K562 (cell line): ENCODE results near the gene MEF2C. TPM values are rescaled to one million over a fixed set of nuclear protein-coding genes. Genes with fewer than 3 reads are reported as not detected.

Experiments
- ETS1 ChIP-seq: conservative IDR thresholded peaks from 2 replicates; pipeline ENCODE4 v1.6.1; 2011; ENCODE audit warnings: low read depth, mild to moderate bottlenecking, low read length; ENCODE audit not compliant: control insufficient read depth
- NFIX ChIP-seq: fragments of 250-450 bp; sonication (Bioruptor Pico); IDR thresholded peaks from 2 replicates; pipeline ENCODE4 v1.4.0; 2020; ENCODE audit warnings: low read depth, mild to moderate bottlenecking, moderate library complexity
- PBX2 ChIP-seq, 2 experiments: IDR thresholded peaks in 1 of 2; conservative IDR thresholded peaks in 1 of 2; 2 replicates each; pipeline ENCODE4 v1.6.1; 2016; ENCODE audit warnings: low read depth in 2 of 2, mild to moderate bottlenecking in 1 of 2, missing compliant biosample characterization in 1 of 2, missing genetic modification characterization in 1 of 2, moderate library complexity in 1 of 2
- POLR2G ChIP-seq: fragments of 200-400 bp; formaldehyde crosslinking; IDR thresholded peaks from 2 replicates; pipeline ENCODE4 v1.6.1; 2017; ENCODE audit warnings: low read depth, mild to moderate bottlenecking, antibody characterized with exemption, low read length, moderate library complexity
- RBM39 ChIP-seq: fragments of 200-400 bp; formaldehyde crosslinking; optimal IDR thresholded peaks from 2 replicates; pipeline ENCODE3; 2018; ENCODE audit warnings: low read depth, low read length
- TAF15 ChIP-seq: fragments of 200-400 bp; formaldehyde crosslinking; IDR thresholded peaks from 2 replicates; pipeline ENCODE4 v1.6.1; 2017; ENCODE audit warnings: mild to moderate bottlenecking, low read depth, low read length, moderate library complexity
- TCF7 ChIP-seq: sonication (generic); IDR thresholded peaks from 2 replicates; pipeline ENCODE4 v1.6.1; 2016; ENCODE audit warnings: antibody characterized with exemption, borderline replicate concordance
- ZC3H8 ChIP-seq: fragments of 450-650 bp; IDR thresholded peaks from 2 replicates; pipeline ENCODE4 v1.6.1; 2017
- ZSCAN32 ChIP-seq: fragments of 450-650 bp; formaldehyde crosslinking; IDR thresholded peaks from 2 replicates; pipeline ENCODE4 v1.4.0; 2020; ENCODE audit warnings: mild to moderate bottlenecking, moderate library complexity
- polyA plus RNA-seq, 8 experiments: library from polyadenylated mRNA; depleted of rRNA in 4 of 8; stranded (reverse) in 5 of 8; unstranded in 3 of 8; fragments of >200 nt; fragmentation: Nextera tagmentation in 2 of 8; fragmentation: Illumina TruSeq in 1 of 8; extraction: Ambion mirVana in 2 of 8; extraction: Trizol in 1 of 8; gene quantifications; 2 replicates each; pipeline versions ENCODE4 v1.2.1 to v1.2.3, GENCODE V29; 2011 to 2014; ENCODE audit warnings: inconsistent platforms in 1 of 8, missing spikeins in 1 of 8
- total RNA-seq, 7 experiments: library from RNA; depleted of rRNA in 6 of 7; stranded (reverse); fragments of >200 nt in 6 of 7; fragmentation: Illumina TruSeq in 2 of 7; extraction: Trizol in 2 of 7; gene quantifications; 2 replicates each; pipeline versions ENCODE4 v1.2.1 to v1.2.3, GENCODE V29; 2011 to 2021; ENCODE audit warnings: low replicate concordance in 1 of 7
- TF ChIP-seq, protein P1 (sequence below): IDR thresholded peaks from 2 replicates; pipeline ENCODE4 v1.6.1; 2011; ENCODE audit warnings: borderline replicate concordance, low read depth, mild to moderate bottlenecking, moderate library complexity, low read length; ENCODE audit not compliant: insufficient read depth, poor library complexity, severe bottlenecking

Gene MEF2C
- total and polyA plus RNA-seq, 9 of the 15 experiments (the other 6 are each of a cell fraction or from before 2014, with no cell fraction given), result 25.1 to 67.8 (median 58.3) TPM

DNA sequence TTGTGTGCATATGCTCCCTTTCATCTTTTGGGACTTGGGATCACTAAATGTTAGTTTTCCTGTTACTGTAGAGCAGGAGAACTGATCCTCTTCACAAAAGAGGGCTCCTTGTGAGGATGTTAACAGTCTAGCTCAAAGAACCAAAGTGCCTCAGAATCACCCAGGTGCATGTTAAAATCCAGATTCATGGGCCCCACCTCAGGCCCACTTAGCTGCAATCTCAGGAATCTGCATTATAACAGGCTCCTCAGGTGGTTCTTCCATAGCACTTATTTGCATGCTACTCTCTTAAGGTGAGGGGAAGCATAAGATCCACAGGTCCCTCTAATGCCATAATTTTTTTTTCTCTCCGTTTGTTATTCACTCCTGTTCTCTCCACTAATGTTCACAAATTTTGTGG is 14.8 kb upstream of the MEF2C start (continued):
- no peak for TF ChIP-seq POLR2G
- TF ChIP-seq ZC3H8, result no peak
- TF ChIP-seq NFIX (CRISPR knock-in tag), result no peak
- TF ChIP-seq TAF15, result no peak
- no peak for TF ChIP-seq TCF7
- TF ChIP-seq ZSCAN32 (CRISPR knock-in tag), result no peak
- TF ChIP-seq PBX2 (CRISPR knock-in tag; IDR thresholded peaks at IDR 0.05; ENCODE audit: low read depth), result no peak
- no peak for TF ChIP-seq PBX2 (tag; conservative IDR thresholded peaks at IDR 0.05; ENCODE audit: low read depth)
- TF ChIP-seq RBM39, result no peak
- no peak for TF ChIP-seq ETS1
- TF ChIP-seq, protein P1, sequence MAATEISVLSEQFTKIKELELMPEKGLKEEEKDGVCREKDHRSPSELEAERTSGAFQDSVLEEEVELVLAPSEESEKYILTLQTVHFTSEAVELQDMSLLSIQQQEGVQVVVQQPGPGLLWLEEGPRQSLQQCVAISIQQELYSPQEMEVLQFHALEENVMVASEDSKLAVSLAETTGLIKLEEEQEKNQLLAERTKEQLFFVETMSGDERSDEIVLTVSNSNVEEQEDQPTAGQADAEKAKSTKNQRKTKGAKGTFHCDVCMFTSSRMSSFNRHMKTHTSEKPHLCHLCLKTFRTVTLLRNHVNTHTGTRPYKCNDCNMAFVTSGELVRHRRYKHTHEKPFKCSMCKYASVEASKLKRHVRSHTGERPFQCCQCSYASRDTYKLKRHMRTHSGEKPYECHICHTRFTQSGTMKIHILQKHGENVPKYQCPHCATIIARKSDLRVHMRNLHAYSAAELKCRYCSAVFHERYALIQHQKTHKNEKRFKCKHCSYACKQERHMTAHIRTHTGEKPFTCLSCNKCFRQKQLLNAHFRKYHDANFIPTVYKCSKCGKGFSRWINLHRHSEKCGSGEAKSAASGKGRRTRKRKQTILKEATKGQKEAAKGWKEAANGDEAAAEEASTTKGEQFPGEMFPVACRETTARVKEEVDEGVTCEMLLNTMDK, result no peak
